CD14-positive monocyte (primary cell): Measurements from ENCODE around the gene TMEM183A. TPM values are rescaled to one million over a fixed set of nuclear protein-coding genes. Genes with fewer than 3 reads are reported as not detected.
A peak's percentile ranks its signal among the peaks of the same experiment; 100 is the strongest.

ENCODE experiments used
- DNase-seq, 3 donors: peaks; one replicate each; pipeline ENCODE4 v3.0.0-alpha.2; 2011 to 2022
- H2AFZ ChIP-seq: 2 replicates; pipeline ENCODE4 v1.6.0; 2012; ENCODE audit warnings: mild to moderate bottlenecking, low read depth, low read length, inconsistent platforms; ENCODE audit not compliant: insufficient read depth, poor library complexity, severe bottlenecking
- H3K27ac ChIP-seq, 2 donors: 1 replicate in 1 of 2; 2 replicates in 1 of 2; pipeline ENCODE4 v1.5.1; 2012 to 2013; ENCODE audit warnings: low read length in 2 of 2, control low read depth in 1 of 2, inconsistent platforms in 1 of 2, low read depth in 1 of 2, mild to moderate bottlenecking in 1 of 2
- H3K27me3 ChIP-seq, 2 donors: one replicate each; pipeline versions ENCODE4 v1.6.0 to v1.6.1; 2011 to 2013; ENCODE audit warnings: low read length in 2 of 2; ENCODE audit not compliant: control insufficient read depth in 2 of 2, insufficient read depth in 2 of 2
- H3K36me3 ChIP-seq, 2 donors: replicated peaks in 1 of 2; 1 replicate in 1 of 2; 2 replicates in 1 of 2; pipeline versions ENCODE4 v1.5.1 to v1.6.1; 2012 to 2013; ENCODE audit warnings: low read length in 2 of 2, control low read depth in 1 of 2, inconsistent platforms in 1 of 2, mild to moderate bottlenecking in 1 of 2; ENCODE audit not compliant: insufficient read depth in 2 of 2, control insufficient read depth in 1 of 2
- H3K4me1 ChIP-seq, 2 donors: 1 replicate in 1 of 2; 2 replicates in 1 of 2; pipeline versions ENCODE4 v1.5.1 to v1.6.1; 2012 to 2013; ENCODE audit warnings: low read length in 2 of 2, control low read depth in 1 of 2, inconsistent platforms in 1 of 2, mild to moderate bottlenecking in 1 of 2, moderate library complexity in 1 of 2; ENCODE audit not compliant: insufficient read depth in 2 of 2, control insufficient read depth in 1 of 2
- H3K4me2 ChIP-seq: replicated peaks from 2 replicates; pipeline ENCODE3; 2012; ENCODE audit warnings: low read length, moderate library complexity, mild to moderate bottlenecking; ENCODE audit not compliant: poor library complexity, severe bottlenecking; ENCODE audit errors: extremely low read depth
- H3K4me3 ChIP-seq, 3 experiments: fragments of 200-600 bp in 1 of 3; sonication (generic) in 1 of 3; replicated peaks in 1 of 3; 1 replicate in 2 of 3; 2 replicates in 1 of 3; pipeline ENCODE4 v1.5.1; 2011 to 2013; ENCODE audit warnings: low read length in 3 of 3, mild to moderate bottlenecking in 3 of 3, control low read depth in 2 of 3, low read depth in 2 of 3, inconsistent platforms in 1 of 3, moderate library complexity in 1 of 3
- H3K79me2 ChIP-seq: 2 replicates; pipeline ENCODE4 v1.6.0; 2012; ENCODE audit warnings: mild to moderate bottlenecking, control low read depth, inconsistent platforms, low read length, moderate library complexity; ENCODE audit not compliant: insufficient read depth
- H3K9ac ChIP-seq: 2 replicates; pipeline ENCODE4 v1.6.0; 2017; ENCODE audit warnings: low read length, mild to moderate bottlenecking; ENCODE audit not compliant: insufficient read depth, poor library complexity, severe bottlenecking
- H3K9me3 ChIP-seq, 2 donors: replicated peaks in 1 of 2; 1 replicate in 1 of 2; 2 replicates in 1 of 2; pipeline versions ENCODE4 v1.5.1 to v1.6.1; 2012 to 2013; ENCODE audit warnings: low read length in 2 of 2, control low read depth in 1 of 2; ENCODE audit not compliant: control insufficient read depth in 1 of 2, insufficient read depth in 1 of 2
- H4K20me1 ChIP-seq: 2 replicates; pipeline ENCODE4 v1.6.0; 2012; ENCODE audit warnings: mild to moderate bottlenecking, low read length, control low read depth, moderate library complexity; ENCODE audit not compliant: insufficient read depth
- H3K27ac Mint-ChIP-seq, 7 donors: one replicate each; pipeline ENCODE4 v1.8.0; 2020; ENCODE audit warnings: mild to moderate bottlenecking in 7 of 7, mixed read lengths in 7 of 7, moderate library complexity in 6 of 7, inconsistent platforms in 2 of 7
- H3K27me3 Mint-ChIP-seq, 3 donors: one replicate each; pipeline ENCODE4 v1.8.0; 2021 to 2022; ENCODE audit warnings: low read depth in 3 of 3, mild to moderate bottlenecking in 3 of 3, mixed read lengths in 3 of 3, moderate library complexity in 3 of 3, inconsistent platforms in 1 of 3
- H3K36me3 Mint-ChIP-seq, 2 donors: one replicate each; pipeline ENCODE4 v1.8.0; 2020; ENCODE audit warnings: mixed read lengths in 2 of 2, inconsistent platforms in 1 of 2, mild to moderate bottlenecking in 1 of 2
- H3K4me1 Mint-ChIP-seq: one replicate; pipeline ENCODE4 v1.8.0; 2020; ENCODE audit warnings: mild to moderate bottlenecking, mixed read lengths
- H3K4me3 Mint-ChIP-seq, 2 donors: one replicate each; pipeline ENCODE4 v1.8.0; 2020; ENCODE audit warnings: mild to moderate bottlenecking in 2 of 2, mixed read lengths in 2 of 2, moderate library complexity in 1 of 2
- H3K9me3 Mint-ChIP-seq, 7 donors: one replicate each; pipeline ENCODE4 v1.8.0; 2020 to 2022; ENCODE audit warnings: mixed read lengths in 7 of 7, mild to moderate bottlenecking in 6 of 7, moderate library complexity in 6 of 7, inconsistent platforms in 2 of 7
- CTCF ChIP-seq: fragments of 200-600 bp; IDR thresholded peaks from one replicate; pipeline ENCODE4 v1.8.0; 2022; ENCODE audit warnings: antibody characterized with exemption, mild to moderate bottlenecking
- WGBS: methylation state at CpG from one replicate; pipeline ENCODE4 v1.1.5; 2013; ENCODE audit warnings: missing lambda C conversion rate; ENCODE audit not compliant: insufficient coverage; 5-methylcytosine and 5-hydroxymethylcytosine counted together
- intact Hi-C, 2 donors: fragments of 100-400 bp; cut with micrococcal nuclease; formaldehyde crosslinking; loops; one replicate each; pipeline versions ENCODE4 v1.15.0 to v1.15.1; 2023
- polyA plus RNA-seq, 3 donors: library from polyadenylated mRNA; depleted of rRNA in 1 of 3; unstranded in 2 of 3; stranded (reverse) in 1 of 3; fragments of 300-500 nt in 2 of 3; fragments of >200 nt in 1 of 3; fragmentation: Illumina TruSeq in 2 of 3; gene quantifications; 1 replicate in 2 of 3; 2 replicates in 1 of 3; pipeline ENCODE4 v1.2.3, GENCODE V29; 2012 to 2021

The TMEM183A gene
- polyA plus RNA-seq, 3 donors: 60.5 to 84.9 (median 70.0) TPM

DNA sequence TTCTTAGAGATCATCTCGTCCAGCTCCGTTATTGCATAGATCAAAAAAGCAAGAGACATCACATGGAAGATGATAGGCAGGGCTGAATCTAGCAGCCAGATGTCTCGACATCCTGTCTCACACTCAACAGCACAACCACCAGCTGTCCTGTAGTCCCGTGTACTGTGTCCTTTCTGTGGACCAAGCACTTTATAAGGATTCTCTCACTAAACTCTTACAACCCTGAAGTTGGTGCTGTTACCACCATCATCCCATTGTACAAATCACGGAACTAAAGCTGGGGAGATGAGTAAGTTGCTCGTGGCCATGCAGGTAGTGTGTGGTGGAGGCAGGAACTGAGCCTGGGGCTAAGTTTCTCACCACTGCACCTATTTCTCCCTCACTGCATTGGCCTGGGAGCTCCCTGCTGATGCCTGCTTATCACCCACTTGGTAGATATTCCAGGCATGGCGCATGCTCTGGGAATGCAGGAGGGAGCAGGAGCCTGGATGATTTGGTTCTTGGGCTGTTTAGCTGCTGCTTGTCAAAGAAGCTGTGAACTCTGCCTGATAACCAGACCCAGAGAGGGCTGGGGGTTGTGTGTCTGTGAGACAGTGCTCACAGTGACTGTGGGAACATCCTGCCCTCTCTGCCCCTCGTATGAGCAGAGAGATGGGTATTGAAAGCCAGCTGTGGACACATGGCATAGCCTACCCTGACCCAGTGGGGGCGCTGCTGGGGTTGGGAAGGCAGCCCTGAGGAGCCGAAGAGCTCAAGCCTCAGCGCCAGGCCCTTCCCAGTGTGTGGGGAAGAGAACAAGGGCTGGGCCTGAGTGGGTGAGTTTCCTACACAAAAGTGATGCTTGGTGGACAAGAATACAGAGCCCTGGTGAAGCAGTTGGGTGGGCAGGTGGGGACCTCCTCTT is 32.7 kb downstream of the TMEM183A start:
- Histone ChIP-seq H3K9ac (no peak overlapping the region), H3K9me3 (no peaks in the 10 kb centered on the region), H4K20me1 (no peaks in the 10 kb centered on the region), H3K4me1 (no peaks in the 10 kb centered on the region), H3K27ac (no peak overlapping the region), H3K27me3 (peaks cover 0 to 2% of the 10 kb centered on the region in 2 donors), H3K79me2 (no peaks in the 10 kb centered on the region), H3K36me3 (no peaks in the 10 kb centered on the region), H2AFZ (no peak overlapping the region), H3K4me2 (no peak overlapping the region), H3K4me3 (no peak overlapping the region)
- no peaks in the 10 kb centered on the region for H3K9me3 Mint-ChIP-seq
- 62% methylated on average over 6 of the region's 11 CpGs for WGBS
- H3K27ac Mint-ChIP-seq: peak overlapping the region in 2 of 7 donors; percentile 53 to 62
- DNase-seq: no peak
- intact Hi-C loops: loop anchor here (2.0 to 10.0 kb wide), 4 partner anchors 85 to 229 kb away; partner anchors contain the start of gene ADORA1 (in 1 of the 2)
- H3K27me3 Mint-ChIP-seq: peaks cover 3 to 36% (median 18%) of the 10 kb centered on the region in 3 donors
- no peaks in the 10 kb centered on the region for H3K36me3 Mint-ChIP-seq
- H3K4me1 Mint-ChIP-seq: peaks cover 12% of the 10 kb centered on the region
- H3K4me3 Mint-ChIP-seq: peak overlapping the region in 1 of 2 donors; percentile 53
- peak; percentile 62 for TF ChIP-seq CTCF

DNA sequence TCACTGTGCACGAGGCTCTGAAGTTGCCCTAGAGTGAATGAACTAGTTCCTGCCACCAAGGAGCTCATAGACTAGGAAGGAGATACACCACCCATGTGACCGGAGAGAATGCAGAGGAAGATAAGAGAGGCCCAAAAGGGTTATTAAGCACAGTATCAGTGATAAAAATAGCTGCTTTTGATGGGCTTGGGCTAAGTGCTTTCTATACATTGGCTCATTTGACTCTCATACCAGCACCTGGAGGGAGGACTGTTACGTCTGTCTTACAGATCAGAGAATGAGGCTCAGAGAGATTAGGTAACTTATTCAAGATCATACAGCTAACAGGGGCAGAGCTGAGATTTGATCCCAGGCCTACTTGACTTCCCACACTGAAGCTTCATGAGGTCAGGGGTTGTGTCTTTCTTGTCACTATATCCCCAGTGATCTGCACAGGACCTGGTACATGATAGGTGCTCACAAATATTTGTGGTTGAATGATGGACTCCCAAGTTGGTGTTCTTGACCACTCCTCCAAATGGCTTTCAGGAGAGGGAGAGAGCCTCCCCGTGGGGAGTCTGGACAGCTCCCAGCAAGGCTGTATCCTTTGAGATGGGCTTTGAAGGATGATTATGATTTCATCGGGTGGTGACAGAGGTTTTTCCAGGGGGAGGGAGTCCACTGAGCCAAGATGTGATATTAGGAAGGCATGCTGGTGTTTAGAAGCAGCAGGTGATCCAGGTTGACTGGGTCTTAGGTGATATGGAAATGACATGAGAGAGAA is 33.5 kb downstream of the TMEM183A start:
- Histone ChIP-seq H4K20me1 (no peaks in the 10 kb centered on the region), H2AFZ (no peak overlapping the region), H3K79me2 (no peaks in the 10 kb centered on the region), H3K27ac (no peak overlapping the region), H3K27me3 (peaks cover 0 to 2% of the 10 kb centered on the region in 2 donors), H3K4me2 (no peak overlapping the region), H3K9ac (no peak overlapping the region), H3K4me3 (no peak overlapping the region), H3K9me3 (no peaks in the 10 kb centered on the region), H3K36me3 (no peaks in the 10 kb centered on the region), H3K4me1 (no peaks in the 10 kb centered on the region)
- intact Hi-C loops: loop anchor here in 1 of 2 donors (10.0 kb wide), 1 partner anchor 84 kb away; the partner anchor contains the start of gene ADORA1
- H3K36me3 Mint-ChIP-seq: no peaks in the 10 kb centered on the region
- no peaks in the 10 kb centered on the region for H3K9me3 Mint-ChIP-seq
- WGBS: 67% methylated on average over 3 of the region's 5 CpGs
- peaks cover 12% of the 10 kb centered on the region for H3K4me1 Mint-ChIP-seq
- TF ChIP-seq CTCF: no peak
- DNase-seq: no peak
- H3K27ac Mint-ChIP-seq: peak overlapping the region in 1 of 7 donors; percentile 62
- no peak overlapping the region for H3K4me3 Mint-ChIP-seq
- peaks cover 3 to 35% (median 19%) of the 10 kb centered on the region in 3 donors for H3K27me3 Mint-ChIP-seq
